CD4-positive, alpha-beta T cell treated with Interferon gamma for 1 hour (primary cell): ENCODE measurements around the gene HTR3B.

Experiments
- DNase-seq: peaks from one replicate; pipeline ENCODE4 v3.0.0-alpha.2; 2020

The HTR3B gene

GRCh38 chr11:113949891-113950290 lies 45.3 kb downstream of the HTR3B start:
- DNase-seq, result no peak

- DNase-seq, result no peak
Observed at GRCh38 chr11:113951537-113951936, 46.9 kb downstream of the HTR3B start.

GRCh38 chr11:113952070-113952469 lies 47.5 kb downstream of the HTR3B start:
- no peak for DNase-seq

GRCh38 chr11:113952588-113952987 lies 48.0 kb downstream of the HTR3B start:
- DNase-seq, result peak; percentile 6

GRCh38 chr11:113954235-113954634 lies 49.6 kb downstream of the HTR3B start:
- DNase-seq, result no peak

GRCh38 chr11:113956986-113957385 lies 52.4 kb downstream of the HTR3B start:
- DNase-seq, result no peak

- no peak for DNase-seq
Observed at GRCh38 chr11:113960702-113961330, 56.2 kb downstream of the HTR3B start.

GRCh38 chr11:113967361-113967760 lies 62.8 kb downstream of the HTR3B start:
- DNase-seq, result no peak

- no peak for DNase-seq
Observed at GRCh38 chr11:113971506-113972195, 67.1 kb downstream of the HTR3B start.

- DNase-seq, result no peak
Observed at GRCh38 chr11:113974741-113975470, 70.3 kb downstream of the HTR3B start, which contains the start of gene HTR3A. Gene HTR3A (plus strand): TSS chr11:113975108. CDS start chr11:113975326, 218 bp downstream.

- peak; percentile 33 for DNase-seq
Observed at GRCh38 chr11:113977071-113977490, 72.5 kb downstream of the HTR3B start.

- peak; percentile 67 for DNase-seq
Observed at GRCh38 chr11:113977701-113978100, 73.1 kb downstream of the HTR3B start.

- no peak for DNase-seq
Observed at GRCh38 chr11:113979431-113979830, 74.8 kb downstream of the HTR3B start.

- no peak for DNase-seq
Observed at GRCh38 chr11:113980785-113981184, 76.2 kb downstream of the HTR3B start.

- no peak for DNase-seq
Observed at GRCh38 chr11:113982306-113982705, 77.7 kb downstream of the HTR3B start.

- no peak for DNase-seq
Observed at GRCh38 chr11:113984781-113985180, 80.2 kb downstream of the HTR3B start.

GRCh38 chr11:113985906-113986305 lies 81.3 kb downstream of the HTR3B start:
- no peak for DNase-seq

- no peak for DNase-seq
Observed at GRCh38 chr11:113986351-113987140, 82.0 kb downstream of the HTR3B start.

- no peak for DNase-seq
Observed at GRCh38 chr11:113989381-113989780, 84.8 kb downstream of the HTR3B start.

GRCh38 chr11:113989916-113990315 lies 85.3 kb downstream of the HTR3B start:
- DNase-seq, result no peak

- no peak for DNase-seq
Observed at GRCh38 chr11:113991170-113991569, 86.6 kb downstream of the HTR3B start.

GRCh38 chr11:113991718-113992458 lies 87.3 kb downstream of the HTR3B start:
- no peak for DNase-seq
